GM12891 (cell line): ENCODE measurements around the gene CTNNA1.
"Not testable (repeated sequence)": the region's sequence is repeated elsewhere in the genome, so short reads cannot be mapped to it uniquely, and the experiment has no call there.

Experiments
- DNase-seq: peaks from one replicate; pipeline ENCODE4 v3.0.0; 2011; ENCODE audit warnings: low spot score; ENCODE audit not compliant: insufficient read length
- FAIRE-seq: peaks from 2 replicates; lab custom pipeline; 2011; peaks lifted over from hg19 to GRCh38; lab: Jason Lieb, UNC
- PAX5 ChIP-seq: IDR thresholded peaks from 2 replicates; pipeline ENCODE4 v1.6.1; 2011; ENCODE audit warnings: low read length, moderate library complexity, mild to moderate bottlenecking; ENCODE audit not compliant: insufficient read depth, severe bottlenecking
- POLR2A ChIP-seq: IDR thresholded peaks from 2 replicates; pipeline ENCODE4 v1.6.1; 2011; ENCODE audit warnings: low read depth, low read length, control low read depth
- POLR2AphosphoS5 ChIP-seq: IDR thresholded peaks from 2 replicates; pipeline ENCODE4 v1.6.1; 2011; ENCODE audit warnings: low read depth, low read length, control low read depth
- POU2F2 ChIP-seq: IDR thresholded peaks from 2 replicates; pipeline ENCODE4 v1.6.1; 2011; ENCODE audit warnings: low read depth, mild to moderate bottlenecking, control low read depth, low read length, moderate library complexity
- SPI1 ChIP-seq: IDR thresholded peaks from 2 replicates; pipeline ENCODE4 v1.6.1; 2011; ENCODE audit warnings: low read depth, low read length, control low read depth
- TAF1 ChIP-seq: IDR thresholded peaks from 2 replicates; pipeline ENCODE4 v1.6.1; 2011; ENCODE audit warnings: low read depth, low read length, control low read depth

The CTNNA1 gene

DNA sequence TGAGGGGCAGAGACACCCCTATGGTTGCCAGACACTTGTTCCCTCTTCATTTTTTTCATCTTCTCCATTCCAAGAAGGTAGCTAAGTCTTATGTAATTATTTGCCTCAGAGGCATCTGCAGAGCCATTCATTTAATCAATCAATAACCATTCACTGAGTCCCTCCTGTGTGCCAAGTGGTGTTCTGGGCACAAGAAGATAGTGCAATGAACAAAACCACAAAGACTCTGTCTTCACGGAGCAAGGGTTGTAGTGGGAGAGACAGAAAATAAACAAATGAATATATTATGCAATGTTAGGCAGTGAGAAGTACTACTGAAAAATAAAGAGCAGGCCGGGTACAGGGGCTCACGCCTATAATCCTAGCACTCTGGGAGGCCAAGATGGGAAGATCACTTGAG lies 41.4 kb upstream of the CTNNA1 start:
- no peak for TF ChIP-seq POLR2AphosphoS5
- no peak for TF ChIP-seq TAF1
- TF ChIP-seq PAX5, result no peak
- TF ChIP-seq POU2F2, result no peak
- TF ChIP-seq POLR2A, result no peak
- TF ChIP-seq SPI1, result no peak
- DNase-seq (no peak), FAIRE-seq (no peak)

GRCh38 chr5:138712324-138712723 lies 40.9 kb upstream of the CTNNA1 start:
- FAIRE-seq (no peak), DNase-seq (no peak)
- TF ChIP-seq PAX5 (no peak), POLR2A (no peak)

GRCh38 chr5:138712791-138713190 lies 40.4 kb upstream of the CTNNA1 start:
- DNase-seq (no peak), FAIRE-seq (no peak)
- TF ChIP-seq SPI1 (no peak), TAF1 (no peak), PAX5 (no peak), POU2F2 (no peak), POLR2A (no peak), POLR2AphosphoS5 (no peak)

DNA sequence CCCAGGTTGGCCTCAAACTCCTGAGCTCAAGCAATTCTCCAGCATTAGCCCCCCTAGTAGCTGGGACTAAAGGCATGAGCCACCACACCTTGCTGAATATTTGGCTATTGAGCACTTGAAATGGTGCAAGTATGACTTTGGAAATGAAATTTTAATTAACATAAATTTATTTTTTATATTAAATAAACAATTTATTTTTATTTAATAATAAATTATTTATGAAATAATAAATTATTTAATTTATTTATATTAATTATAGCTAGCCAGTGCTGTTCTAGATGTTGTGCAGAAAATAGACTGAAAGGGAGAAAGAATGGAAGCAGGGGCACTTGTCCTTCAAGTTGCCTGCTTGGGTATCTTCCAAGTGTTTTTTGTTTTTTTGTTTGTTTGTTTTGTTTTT lies 40.0 kb upstream of the CTNNA1 start:
- FAIRE-seq (no peak), DNase-seq (no peak)
- TF ChIP-seq TAF1, result no peak
- no peak for TF ChIP-seq POLR2A
- TF ChIP-seq POLR2AphosphoS5, result no peak
- TF ChIP-seq SPI1, result no peak
- no peak for TF ChIP-seq POU2F2
- no peak for TF ChIP-seq PAX5

DNA sequence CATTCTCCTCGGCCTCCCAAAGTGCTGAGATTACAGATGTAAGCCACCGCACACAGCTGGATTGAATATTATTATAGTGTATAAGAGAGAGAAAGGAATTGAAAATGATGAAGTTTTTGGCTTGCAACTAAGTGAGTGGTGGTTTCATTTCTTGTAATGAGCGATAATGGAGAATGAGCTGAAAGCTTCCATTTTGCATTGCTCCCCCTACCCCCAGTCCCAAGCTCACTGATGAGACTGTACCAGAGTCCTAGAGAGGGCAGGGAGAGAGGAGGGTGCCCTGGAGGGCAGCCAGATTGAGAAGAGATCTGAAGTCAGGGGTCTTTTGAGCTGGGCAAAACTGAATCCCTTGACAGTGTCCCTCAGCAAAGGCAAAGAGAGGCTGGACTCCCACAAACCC lies 38.5 kb upstream of the CTNNA1 start:
- no peak for DNase-seq
- TF ChIP-seq SPI1, result 0 out of 2 replicates have a peak, but pooled peaks have one; percentile 4
- no peak for TF ChIP-seq POLR2AphosphoS5
- TF ChIP-seq PAX5, result no peak
- TF ChIP-seq POLR2A, result no peak
- no peak for TF ChIP-seq POU2F2
- TF ChIP-seq TAF1, result no peak
- no peak for FAIRE-seq

DNA sequence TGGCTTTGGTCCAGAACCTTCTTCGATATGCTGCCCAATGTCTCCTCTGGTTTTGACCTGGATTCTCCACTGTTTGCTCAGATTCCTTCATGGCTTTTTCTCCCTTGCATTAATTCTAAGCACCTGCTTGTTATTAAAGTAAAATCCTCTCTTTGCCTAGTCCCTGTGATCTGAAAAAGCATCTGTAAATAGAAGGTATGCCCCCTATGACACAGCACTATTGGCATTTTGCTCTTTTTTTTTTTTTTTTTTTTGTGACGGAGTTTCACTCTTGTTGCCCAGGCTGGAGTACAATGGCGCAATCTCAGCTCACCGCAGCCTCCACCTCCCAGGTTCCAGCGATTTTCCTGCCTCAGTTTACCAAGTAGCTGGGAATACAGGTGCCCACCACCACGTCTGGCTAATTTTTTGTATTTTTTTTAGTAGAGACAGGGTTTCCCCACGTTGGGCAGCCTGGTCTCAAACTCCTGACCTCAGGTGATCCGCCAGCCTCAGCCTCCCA lies 37.2 kb upstream of the CTNNA1 start:
- not testable (repeated sequence) for FAIRE-seq, DNase-seq

GRCh38 chr5:138716456-138716924 lies 36.7 kb upstream of the CTNNA1 start:
- DNase-seq, result no peak
- TF ChIP-seq POU2F2 (no peak), PAX5 (no peak), TAF1 (no peak), POLR2AphosphoS5 (no peak), POLR2A (no peak), SPI1 (no peak)
- FAIRE-seq, result no peak

- FAIRE-seq, result no peak
- no peak for DNase-seq
- TF ChIP-seq TAF1 (no peak), POU2F2 (no peak), POLR2A (no peak), POLR2AphosphoS5 (no peak), SPI1 (no peak), PAX5 (no peak)
Measured at GRCh38 chr5:138717399-138717798, 35.8 kb upstream of the CTNNA1 start.

GRCh38 chr5:138719811-138720210 lies 33.4 kb upstream of the CTNNA1 start:
- TF ChIP-seq TAF1 (no peak), POU2F2 (no peak), POLR2A (no peak), PAX5 (no peak), SPI1 (no peak), POLR2AphosphoS5 (no peak)
- no peak for FAIRE-seq
- no peak for DNase-seq

GRCh38 chr5:138720840-138721239 lies 32.4 kb upstream of the CTNNA1 start:
- TF ChIP-seq PAX5 (no peak), POLR2AphosphoS5 (no peak), POU2F2 (no peak), POLR2A (no peak), SPI1 (no peak), TAF1 (no peak)
- DNase-seq (no peak), FAIRE-seq (no peak)
